Suppressor macrophage (primary cell): ENCODE measurements around the gene DCTN3.

Source experiments
- DNase-seq, 4 experiments: peaks; one replicate each; pipeline ENCODE4 v3.0.0-alpha.2; 2020 to 2022

Gene DCTN3

GRCh38 chr9:34590381-34591247 is 29.7 kb downstream of the DCTN3 start:
- DNase-seq: peak in 3 of 4 experiments; percentile 34 to 46 (median 35)

GRCh38 chr9:34589636-34590380 is 30.5 kb downstream of the DCTN3 start, which contains the start of gene CNTFR:
TSS of gene CNTFR (minus strand) at chr9:34589724. CDS start at chr9:34568981, 20,743 bp downstream.
- DNase-seq: peak in 1 of 4 experiments; percentile 32

- peak in 1 of 4 experiments; percentile 22 for DNase-seq
These were observed 31.3 kb downstream of the DCTN3 start for GRCh38 chr9:34588671-34589635.

- DNase-seq: no peak
These were observed 33.0 kb downstream of the DCTN3 start for GRCh38 chr9:34587271-34587670.

GRCh38 chr9:34585946-34586669 is 34.2 kb downstream of the DCTN3 start:
- DNase-seq: no peak

GRCh38 chr9:34584970-34585369 is 35.3 kb downstream of the DCTN3 start:
- no peak for DNase-seq

- DNase-seq: no peak
These were observed 37.5 kb downstream of the DCTN3 start for GRCh38 chr9:34582787-34583186.

- no peak for DNase-seq
These were observed 39.0 kb downstream of the DCTN3 start for GRCh38 chr9:34581318-34581717.

GRCh38 chr9:34580358-34580757 is 39.9 kb downstream of the DCTN3 start:
- DNase-seq: no peak

- DNase-seq: no peak
These were observed 40.5 kb downstream of the DCTN3 start for GRCh38 chr9:34579808-34580163.

GRCh38 chr9:34579104-34579807 is 41.0 kb downstream of the DCTN3 start:
- DNase-seq: no peak

GRCh38 chr9:34578241-34579103 is 41.8 kb downstream of the DCTN3 start:
- DNase-seq: peak in 2 of 4 experiments; percentile 23 to 41

- no peak for DNase-seq
These were observed 42.7 kb downstream of the DCTN3 start for GRCh38 chr9:34577400-34578240.

- no peak for DNase-seq
These were observed 43.5 kb downstream of the DCTN3 start for GRCh38 chr9:34576597-34577399.

- DNase-seq: no peak
These were observed 44.3 kb downstream of the DCTN3 start for GRCh38 chr9:34575862-34576596.

- no peak for DNase-seq
These were observed 45.1 kb downstream of the DCTN3 start for GRCh38 chr9:34575241-34575640.

GRCh38 chr9:34574571-34574970 is 45.7 kb downstream of the DCTN3 start:
- no peak for DNase-seq
